Smooth muscle cell (in vitro differentiated cells): ENCODE results near the gene HCN2. TPM values are rescaled to one million over a fixed set of nuclear protein-coding genes. Genes with fewer than 3 reads are reported as not detected.

ENCODE experiments used
- DNase-seq: peaks from one replicate; lab custom pipeline; 2025; ENCODE audit not compliant: unreplicated experiment; lab: John Stamatoyannopoulos, UW
- H2AFZ ChIP-seq: fragments of 200-600 bp; sonication (generic); 2 replicates; pipeline ENCODE4 v1.6.0; 2016; ENCODE audit warnings: antibody characterized with exemption, low read depth, mild to moderate bottlenecking
- H3F3A ChIP-seq: fragments of 200-600 bp; sonication (generic); 2 replicates; pipeline ENCODE4 v1.6.0; 2017; ENCODE audit warnings: antibody characterized with exemption, low read depth
- H3K27ac ChIP-seq: fragments of 200-600 bp; sonication (generic); 2 replicates; pipeline ENCODE4 v1.5.1; 2016; ENCODE audit warnings: low read depth, mild to moderate bottlenecking
- H3K27me3 ChIP-seq: fragments of 200-600 bp; sonication (generic); 2 replicates; pipeline ENCODE4 v1.6.1; 2016; ENCODE audit warnings: low read depth, mild to moderate bottlenecking
- H3K36me3 ChIP-seq: fragments of 200-600 bp; sonication (generic); 2 replicates; pipeline ENCODE4 v1.5.1; 2016; ENCODE audit warnings: low read depth
- H3K4me1 ChIP-seq: fragments of 200-600 bp; sonication (generic); 2 replicates; pipeline ENCODE4 v1.5.1; 2016; ENCODE audit warnings: low read depth
- H3K4me2 ChIP-seq: fragments of 200-600 bp; sonication (generic); 2 replicates; pipeline ENCODE4 v1.6.0; 2016; ENCODE audit warnings: mild to moderate bottlenecking
- H3K4me3 ChIP-seq: fragments of 200-600 bp; sonication (generic); 2 replicates; pipeline ENCODE4 v1.5.1; 2016; ENCODE audit warnings: mild to moderate bottlenecking
- H3K79me2 ChIP-seq: fragments of 200-600 bp; sonication (generic); 2 replicates; pipeline ENCODE4 v1.6.0; 2016; ENCODE audit warnings: low read depth, mild to moderate bottlenecking
- H3K9ac ChIP-seq: fragments of 200-600 bp; sonication (generic); 2 replicates; pipeline ENCODE4 v1.6.0; 2016; ENCODE audit warnings: low read depth
- H3K9me3 ChIP-seq: fragments of 200-600 bp; sonication (generic); replicated peaks from 2 replicates; pipeline ENCODE4 v1.5.1; 2016; ENCODE audit warnings: low read depth
- H4K20me1 ChIP-seq: fragments of 200-600 bp; sonication (generic); 2 replicates; pipeline ENCODE4 v1.6.0; 2016; ENCODE audit warnings: low read depth
- CTCF ChIP-seq: fragments of 200-600 bp; sonication (generic); IDR thresholded peaks from 2 replicates; pipeline ENCODE4 v1.5.1; 2017; ENCODE audit warnings: borderline replicate concordance, mild to moderate bottlenecking, antibody characterized with exemption; ENCODE audit not compliant: insufficient read depth, poor library complexity, severe bottlenecking
- WGBS: methylation state at CpG from one replicate; pipeline ENCODE4 v1.1.7; 2016; ENCODE audit warnings: low lambda C conversion rate; 5-methylcytosine and 5-hydroxymethylcytosine counted together
- polyA plus RNA-seq: library from polyadenylated mRNA; unstranded; fragments of >200 nt; fragmentation: Nextera tagmentation; extraction: Ambion mirVana; gene quantifications from 2 replicates; pipeline ENCODE4 v1.2.1, GENCODE V29; 2016
- total RNA-seq: library from RNA; depleted of rRNA; stranded (reverse); fragments of >200 nt; gene quantifications from 2 replicates; pipeline ENCODE4 v1.2.3, GENCODE V29; 2014

The HCN2 gene
- total and polyA plus RNA-seq, 2 experiments from 2014 or later: 0.49 to 0.81 TPM

DNA sequence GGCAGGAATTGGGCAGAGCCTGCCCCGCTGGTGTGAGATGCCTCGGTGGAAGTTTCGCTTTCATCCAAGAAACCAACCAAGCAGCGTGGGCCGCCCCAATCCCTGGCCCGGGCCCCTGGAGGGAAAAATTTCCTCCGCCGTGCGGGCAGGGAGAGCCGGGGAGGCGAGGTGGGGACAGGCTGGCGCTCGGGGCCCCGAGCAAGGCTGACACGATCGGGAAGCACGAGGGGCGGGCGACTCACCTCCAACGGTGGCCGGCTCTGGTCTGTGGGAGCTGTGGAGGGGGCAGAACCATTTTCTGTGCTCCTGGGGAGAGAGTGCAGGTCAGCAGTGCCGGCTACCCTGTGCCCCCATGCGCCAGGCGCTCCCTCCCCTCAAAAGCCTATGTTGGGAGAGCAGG lies 62.3 kb downstream of the HCN2 start:
- DNase-seq: no peak
- H4K20me1 ChIP-seq: peaks cover 87% of the 10 kb centered on the region
- TF ChIP-seq CTCF: no peak

DNA sequence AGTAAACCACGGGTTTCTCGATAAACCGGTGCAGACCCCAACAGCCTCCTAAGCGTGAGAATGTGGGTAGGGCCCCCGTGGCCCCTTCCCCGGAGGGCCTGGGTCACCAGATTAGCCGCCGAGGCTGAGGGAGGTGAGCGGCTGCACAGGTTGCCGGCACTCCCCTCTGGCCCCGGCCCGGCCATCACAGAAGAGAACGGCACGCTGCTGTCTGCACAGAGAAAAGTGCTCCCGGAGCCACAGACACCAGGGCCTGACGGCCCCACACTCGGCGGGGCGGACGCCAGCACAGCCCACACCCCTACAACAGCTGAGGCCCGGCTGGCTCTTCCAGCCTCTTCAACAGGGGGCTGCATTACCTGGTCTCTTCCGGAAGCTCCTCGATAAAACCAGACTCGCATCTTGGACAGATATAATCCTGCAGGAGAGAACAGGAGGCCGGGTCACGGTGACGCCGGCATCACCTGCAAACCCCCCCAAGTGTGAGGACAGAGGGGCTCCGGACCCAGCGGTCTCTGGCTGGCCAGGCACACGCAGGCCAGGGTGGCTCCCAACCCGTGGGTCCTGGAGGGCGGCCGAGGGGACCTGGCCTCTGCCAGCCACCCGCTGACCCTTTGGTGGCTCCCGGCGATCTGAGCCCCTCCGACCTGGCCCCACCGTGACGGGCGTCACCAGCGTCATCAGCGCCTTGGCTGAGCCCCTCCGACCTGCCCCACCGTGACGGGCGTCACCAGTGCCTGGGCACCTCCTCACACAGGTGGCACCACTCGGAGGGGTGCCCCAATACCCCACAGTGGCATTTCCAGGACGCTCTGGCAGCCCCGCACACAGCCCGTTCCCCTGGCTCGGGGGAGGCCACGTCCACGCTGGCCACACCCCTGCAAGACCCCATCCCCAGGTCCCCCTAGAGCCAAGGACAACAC lies 63.0 kb downstream of the HCN2 start:
- no peak for DNase-seq
- Histone ChIP-seq H2AFZ (no peak overlapping the region), H3K4me1 (no peaks in the 10 kb centered on the region), H3K9me3 (no peaks in the 10 kb centered on the region), H3K4me3 (no peak overlapping the region), H3K4me2 (no peak overlapping the region), H3F3A (no peaks in the 10 kb centered on the region), H3K27ac (no peak overlapping the region), H3K79me2 (peaks cover 70% of the 10 kb centered on the region), H3K27me3 (no peaks in the 10 kb centered on the region), H3K36me3 (no peaks in the 10 kb centered on the region), H4K20me1 (peaks cover 94% of the 10 kb centered on the region), H3K9ac (no peak overlapping the region)
- TF ChIP-seq CTCF: no peak
- WGBS: 96% methylated on average over 43 of the region's 54 CpGs

More for the DNA sequence above, 62.3 kb downstream of the HCN2 start:
- peaks cover 63% of the 10 kb centered on the region for H3K79me2 ChIP-seq
- H3K9me3 ChIP-seq: no peaks in the 10 kb centered on the region
- no peak overlapping the region for H3K4me3 ChIP-seq
- no peaks in the 10 kb centered on the region for H3K4me1 ChIP-seq
- WGBS: 89% methylated on average over 21 of the region's 24 CpGs
- H3K27me3 ChIP-seq: no peaks in the 10 kb centered on the region
- H3F3A ChIP-seq: no peaks in the 10 kb centered on the region
- no peak overlapping the region for H2AFZ ChIP-seq
- no peak overlapping the region for H3K27ac ChIP-seq
- no peak overlapping the region for H3K9ac ChIP-seq
- H3K4me2 ChIP-seq: no peak overlapping the region
- H3K36me3 ChIP-seq: no peaks in the 10 kb centered on the region

- no peak for DNase-seq
- TF ChIP-seq CTCF: no peak
- Histone ChIP-seq H3K9me3 (no peaks in the 10 kb centered on the region), H3K4me3 (no peak overlapping the region), H3K27me3 (no peaks in the 10 kb centered on the region), H3K4me1 (no peaks in the 10 kb centered on the region), H3K9ac (no peak overlapping the region), H2AFZ (no peak overlapping the region), H3K27ac (no peak overlapping the region), H3F3A (no peaks in the 10 kb centered on the region), H3K79me2 (peaks cover 77% of the 10 kb centered on the region), H4K20me1 (peaks cover 100% of the 10 kb centered on the region), H3K36me3 (no peaks in the 10 kb centered on the region), H3K4me2 (no peak overlapping the region)
- 94% methylated on average over 17 of the region's 17 CpGs for WGBS
These were observed 63.7 kb downstream of the HCN2 start for GRCh38 chr19:653425-653824.
